Suprapubic skin (tissue), 3 donors: ENCODE measurements around the gene PHYKPL.

Experiments
- CTCF ChIP-seq, 2 donors: fragments of 200-600 bp in 1 of 2; fragments of 450-650 bp in 1 of 2; sonication (generic) in 1 of 2; IDR thresholded peaks; one replicate each; pipeline ENCODE4 v1.5.1; 2016 to 2019; ENCODE audit warnings: antibody characterized with exemption in 2 of 2, mild to moderate bottlenecking in 1 of 2, moderate library complexity in 1 of 2
- EP300 ChIP-seq: sonication (generic); formaldehyde crosslinking; IDR thresholded peaks from one replicate; pipeline ENCODE4 v1.6.1; 2017; ENCODE audit warnings: antibody characterized with exemption

GRCh38 chr5:178208540-178209227 is 23.9 kb downstream of the PHYKPL start:
- no peak for TF ChIP-seq CTCF (IDR thresholded peaks at IDR 0.05)
- no peak for TF ChIP-seq EP300
